Lung (tissue), 12 donors: ENCODE results near the gene TEX101. TPM values are rescaled to one million over a fixed set of nuclear protein-coding genes. Genes with fewer than 3 reads are reported as not detected.

ENCODE experiments used
- ATAC-seq: fragments of 200-7000 bp; cut with Tn5 transposase; one replicate; pipeline ENCODE4 v1.9.1; 2020; ENCODE audit warnings: moderate number of reproducible peaks; ENCODE audit not compliant: insufficient read depth, low FRiP score
- DNase-seq, 3 donors: peaks; one replicate each; pipeline ENCODE4 v3.0.0-alpha.2; 2013 to 2017
- H3K27ac ChIP-seq, 2 donors: one replicate each; pipeline ENCODE4 v1.5.1; 2013; ENCODE audit warnings: mild to moderate bottlenecking in 2 of 2, moderate library complexity in 2 of 2, control low read depth in 1 of 2, inconsistent platforms in 1 of 2, low read depth in 1 of 2, low read length in 1 of 2
- H3K27me3 ChIP-seq, 3 donors: one replicate each; pipeline ENCODE4 v1.5.1; 2013; ENCODE audit warnings: low read length in 2 of 3; ENCODE audit not compliant: control insufficient read depth in 3 of 3, insufficient read depth in 3 of 3
- H3K36me3 ChIP-seq, 4 donors: one replicate each; pipeline ENCODE4 v1.5.1; 2013; ENCODE audit warnings: low read length in 4 of 4, mild to moderate bottlenecking in 1 of 4, moderate library complexity in 1 of 4; ENCODE audit not compliant: control insufficient read depth in 4 of 4, insufficient read depth in 4 of 4
- H3K4me1 ChIP-seq, 5 donors: one replicate each; pipeline ENCODE4 v1.5.1; 2013; ENCODE audit warnings: low read length in 5 of 5, mild to moderate bottlenecking in 2 of 5, moderate library complexity in 1 of 5; ENCODE audit not compliant: control insufficient read depth in 5 of 5, insufficient read depth in 5 of 5
- H3K4me3 ChIP-seq: one replicate; pipeline ENCODE4 v1.5.1; 2013; ENCODE audit warnings: mild to moderate bottlenecking, control low read depth, moderate library complexity
- H3K9ac ChIP-seq, 2 donors: one replicate each; pipeline ENCODE4 v1.5.1; 2013; ENCODE audit warnings: low read length in 2 of 2, control low read depth in 1 of 2; ENCODE audit not compliant: insufficient read depth in 1 of 2
- H3K9me3 ChIP-seq, 4 donors: one replicate each; pipeline ENCODE4 v1.5.1; 2013; ENCODE audit warnings: low read length in 3 of 4, mild to moderate bottlenecking in 1 of 4, moderate library complexity in 1 of 4; ENCODE audit not compliant: control insufficient read depth in 4 of 4, insufficient read depth in 3 of 4
- CTCF ChIP-seq: IDR thresholded peaks from 2 replicates; pipeline ENCODE4 v1.5.1; 2012; ENCODE audit warnings: mild to moderate bottlenecking; ENCODE audit errors: control extremely low read depth, extremely low read depth
- WGBS, 2 donors: extraction: QIAGEN DNeasy Blood & Tissue Kit; methylation state at CpG; one replicate each; pipeline ENCODE4 v1.1.7; 2013; 5-methylcytosine and 5-hydroxymethylcytosine counted together
- polyA plus RNA-seq, 2 donors: library from polyadenylated mRNA; stranded (reverse); fragments of 200-250 nt; gene quantifications; one replicate each; pipeline ENCODE4 v1.2.1, GENCODE V29; 2013
- total RNA-seq, 2 donors: library from RNA; depleted of rRNA in 1 of 2; stranded (reverse); fragments of >200 nt in 1 of 2; gene quantifications; one replicate each; pipeline ENCODE4 v1.2.1, GENCODE V29; 2014 to 2021
- donor health status: control.
- donor health status: control.
- donor health status: Bipolar disorder and iron deficiency.
- donor health status: healthy.
- donor health status: DM: yes; HTN: yes; CAD: no.

Gene TEX101
- total and polyA plus RNA-seq, 4 donors = not detected

- DNase-seq (peak; percentile 93 to 96 (median 95)), ATAC-seq (peak; percentile 92)
- no peak overlapping the region for H3K9ac ChIP-seq
- H3K9me3 ChIP-seq = no peaks in the 10 kb centered on the region
- H3K4me1 ChIP-seq = peaks cover 0 to 9% (median 0%) of the 10 kb centered on the region in 5 donors
- TF ChIP-seq CTCF = no peak
- no peaks in the 10 kb centered on the region for H3K36me3 ChIP-seq
- WGBS, 2 donors = 1% methylated on average over 56 to 57 of the region's 57 CpGs
- peak overlapping the region; percentile 52 for H3K4me3 ChIP-seq
- H3K27me3 ChIP-seq = peaks cover 0 to 13% (median 11%) of the 10 kb centered on the region in 3 donors
- H3K27ac ChIP-seq = peak overlapping the region; percentile 14 to 72
Observed at GRCh38 chr19:43463381-43464133, 48.9 kb downstream of the TEX101 start.

GRCh38 chr19:43464134-43464775 is 49.6 kb downstream of the TEX101 start:
- H3K4me3 ChIP-seq = peak overlapping the region; percentile 52
- peaks cover 0 to 13% (median 11%) of the 10 kb centered on the region in 3 donors for H3K27me3 ChIP-seq
- H3K4me1 ChIP-seq = peaks cover 0 to 9% (median 0%) of the 10 kb centered on the region in 5 donors
- no peaks in the 10 kb centered on the region for H3K36me3 ChIP-seq
- peak overlapping the region; percentile 14 to 72 for H3K27ac ChIP-seq
- no peak for TF ChIP-seq CTCF
- H3K9ac ChIP-seq = no peak overlapping the region
- ATAC-seq (peak; percentile 31), DNase-seq (no peak)
- no peaks in the 10 kb centered on the region for H3K9me3 ChIP-seq
- 12% methylated on average over 30 to 33 of the region's 33 CpGs for WGBS, 2 donors

GRCh38 chr19:43465468-43466120 is 50.9 kb downstream of the TEX101 start, which contains the start of gene LYPD3:
LYPD3 (minus strand) TSS chr19:43465608; CDS start chr19:43465571, 37 bp downstream.
- 36 to 41% methylated on average over 24 of the region's 24 CpGs for WGBS, 2 donors
- no peak for ATAC-seq
- no peak for TF ChIP-seq CTCF
- Histone ChIP-seq H3K9me3 (no peaks in the 10 kb centered on the region), H3K4me3 (no peak within 1 kb of the TSS), H3K36me3 (no peaks in the 10 kb centered on the region), H3K27me3 (peaks cover 0 to 13% (median 11%) of the 10 kb centered on the region in 3 donors), H3K27ac (peak within 1 kb of the TSS in 1 of 2 donors; percentile 72), H3K9ac (no peak within 1 kb of the TSS), H3K4me1 (peaks cover 0 to 11% (median 0%) of the 10 kb centered on the region in 5 donors)
- DNase-seq = no peak
